Anterior cingulate cortex (tissue), 58 donors: ENCODE measurements around the gene SYNE1.

Experiments used
- DNase-seq, 58 donors: peaks; one replicate each; lab custom pipeline; 2025; lab: John Stamatoyannopoulos, UW

SYNE1 gene

GRCh38 chr6:152391179-152391880 is 245.8 kb downstream of the SYNE1 start:
- no peak for DNase-seq

GRCh38 chr6:152387091-152387490 is 250.1 kb downstream of the SYNE1 start:
- no peak for DNase-seq

- DNase-seq: no peak
Measured at GRCh38 chr6:152386131-152386530, 251.0 kb downstream of the SYNE1 start.

- DNase-seq: peak in 56 of 58 donors; percentile 4 to 78 (median 49)
Measured at GRCh38 chr6:152380993-152381898, 255.9 kb downstream of the SYNE1 start.

- peak in 6 of 58 donors; percentile 3 to 43 (median 9) for DNase-seq
Measured at GRCh38 chr6:152380351-152380767, 256.8 kb downstream of the SYNE1 start.

- DNase-seq: no peak
Measured at GRCh38 chr6:152379423-152379822, 257.7 kb downstream of the SYNE1 start.

GRCh38 chr6:152378169-152378568 is 259.0 kb downstream of the SYNE1 start:
- peak in 4 of 58 donors; percentile 7 to 15 (median 14) for DNase-seq

- no peak for DNase-seq
Measured at GRCh38 chr6:152375197-152375596, 262.0 kb downstream of the SYNE1 start.

- no peak for DNase-seq
Measured at GRCh38 chr6:152372945-152373344, 264.2 kb downstream of the SYNE1 start.

- no peak for DNase-seq
Measured at GRCh38 chr6:152371775-152372174, 265.4 kb downstream of the SYNE1 start.

GRCh38 chr6:152368751-152369624 is 268.2 kb downstream of the SYNE1 start:
- DNase-seq: peak in 46 of 58 donors; percentile 9 to 80 (median 31)

- DNase-seq: peak in 1 of 58 donors; percentile 5
Measured at GRCh38 chr6:152364866-152365265, 272.3 kb downstream of the SYNE1 start.

- no peak for DNase-seq
Measured at GRCh38 chr6:152360034-152360433, 277.1 kb downstream of the SYNE1 start.

GRCh38 chr6:152356662-152357061 is 280.5 kb downstream of the SYNE1 start:
- no peak for DNase-seq

GRCh38 chr6:152356016-152356415 is 281.1 kb downstream of the SYNE1 start:
- no peak for DNase-seq

- DNase-seq: no peak
Measured at GRCh38 chr6:152355166-152355565, 282.0 kb downstream of the SYNE1 start.

GRCh38 chr6:152353440-152353839 is 283.7 kb downstream of the SYNE1 start:
- DNase-seq: peak in 4 of 58 donors; percentile 3 to 21 (median 10)

GRCh38 chr6:152351742-152352141 is 285.4 kb downstream of the SYNE1 start:
- no peak for DNase-seq

GRCh38 chr6:152351110-152351509 is 286.1 kb downstream of the SYNE1 start:
- no peak for DNase-seq

GRCh38 chr6:152348116-152348515 is 289.0 kb downstream of the SYNE1 start:
- no peak for DNase-seq
